OCI-LY3 (cell line): ENCODE data around the gene LPAR2.

ENCODE experiments used
- CTCF ChIP-seq: fragments of 200-600, 300-600 bp; sonication (generic); IDR thresholded peaks from 2 replicates; pipeline ENCODE4 v1.5.1; 2014; ENCODE audit warnings: antibody characterized with exemption, low read length, low read depth
- EZH2phosphoT487 ChIP-seq: fragments of 200-600 bp; shearing (Covaris generic); IDR thresholded peaks from 2 replicates; pipeline ENCODE4 v1.6.1; 2018; ENCODE audit warnings: antibody characterized with exemption, mixed run types, low read depth

- TF ChIP-seq CTCF (no peak), EZH2phosphoT487 (no peak)
Observed at GRCh38 chr19:19606021-19606420, 22.0 kb downstream of the LPAR2 start.
